ENCODE measurements around the gene COP1.
"Not testable (repeated sequence)": the region's sequence is repeated elsewhere in the genome, so short reads cannot be mapped to it uniquely, and the experiment has no call there.

The COP1 gene

DNA sequence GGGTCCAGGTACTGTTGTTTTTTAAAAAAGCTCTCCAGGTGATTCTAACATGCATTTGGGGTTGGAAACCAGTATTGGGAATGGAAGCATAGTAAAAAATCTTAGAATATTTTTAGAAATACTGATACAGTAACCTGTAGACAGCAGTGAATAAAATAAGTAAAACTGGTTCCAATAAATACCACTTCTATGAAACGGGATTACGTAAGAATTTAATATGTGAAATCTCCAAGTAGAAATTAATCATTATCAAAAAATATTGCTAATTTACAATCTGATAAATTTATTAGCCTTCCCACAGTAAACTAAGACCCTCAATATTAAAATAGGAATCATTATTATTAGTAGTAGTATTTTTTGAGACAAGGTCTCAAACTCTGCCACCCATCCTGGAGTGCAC, 177.5 kb downstream of the COP1 start:
- no peak for DNase-seq

DNA sequence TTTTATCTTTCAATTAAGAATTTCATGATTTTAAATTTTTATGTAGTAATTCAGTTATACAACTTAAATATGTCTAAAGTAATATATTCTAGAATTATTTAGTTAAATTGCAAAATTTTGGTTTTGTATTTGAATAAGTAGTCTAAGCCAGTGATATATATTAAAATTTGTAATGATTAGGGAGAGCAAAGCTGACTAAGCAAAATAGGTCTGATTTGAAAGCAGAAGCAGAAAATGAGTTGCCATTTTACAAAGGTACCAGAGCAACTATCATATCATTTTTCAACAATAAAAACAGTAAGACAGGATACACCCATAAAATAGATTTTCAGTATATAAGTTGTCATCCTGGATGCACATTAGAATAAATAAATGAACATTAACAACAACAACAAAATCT, 177.9 kb downstream of the COP1 start:
- DNase-seq, result no peak

DNA sequence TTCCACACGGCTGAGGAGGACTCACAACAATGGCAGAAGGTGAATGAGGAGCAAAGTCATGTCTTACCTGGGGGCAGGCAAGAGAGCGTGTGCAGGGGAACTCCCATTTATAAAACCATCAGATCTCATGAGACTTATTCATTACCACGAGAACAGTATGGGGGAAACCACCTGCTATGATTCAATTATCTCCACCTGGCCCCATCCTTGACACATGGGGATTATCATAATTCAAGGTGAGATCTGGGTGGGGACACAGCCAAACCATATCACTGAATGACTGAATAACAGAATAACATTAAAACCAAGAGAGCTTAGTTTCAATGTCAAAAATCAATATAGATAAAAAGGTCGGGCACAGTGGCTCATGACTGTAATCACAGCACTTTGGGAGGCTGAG, 179.2 kb downstream of the COP1 start:
- not testable (repeated sequence) for DNase-seq

DNA sequence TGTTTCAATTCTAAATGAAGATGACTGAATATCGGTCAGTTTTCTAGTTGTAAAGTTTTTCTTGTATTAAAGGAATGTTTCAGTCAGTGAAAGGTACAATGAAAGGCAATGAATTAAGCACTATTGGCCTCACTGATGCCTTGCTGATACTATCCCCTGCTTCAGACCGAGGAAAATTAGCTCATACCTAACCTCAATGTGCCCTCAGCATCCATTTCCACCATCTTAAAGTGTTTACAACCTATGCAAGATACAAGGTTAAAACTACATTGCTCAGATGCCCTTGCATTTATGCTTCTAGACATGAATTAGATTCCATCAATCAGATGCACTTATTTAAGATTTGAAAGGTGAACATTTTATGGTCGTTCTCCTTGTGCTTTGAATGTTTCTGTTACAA, 184.5 kb downstream of the COP1 start:
- DNase-seq, result no peak

DNA sequence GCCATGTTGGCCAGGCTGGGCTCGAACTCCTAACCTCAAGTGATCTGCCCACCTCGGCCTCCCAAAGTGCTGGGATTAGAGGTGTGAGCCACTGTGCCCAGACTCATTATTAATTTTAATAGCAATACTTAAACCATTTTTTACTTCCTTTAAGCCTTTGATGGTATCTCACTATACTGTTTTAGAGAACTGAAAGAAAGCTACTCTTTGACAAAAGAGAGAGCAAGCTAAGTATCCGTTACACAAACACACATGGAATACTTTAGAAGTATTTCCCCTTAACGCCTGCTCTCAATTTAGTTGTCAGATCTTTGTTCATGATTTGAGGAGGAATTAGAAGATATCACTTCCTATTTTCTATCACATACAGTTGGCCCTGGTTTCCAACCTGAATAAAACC, 189.4 kb downstream of the COP1 start:
- DNase-seq, result no peak

DNA sequence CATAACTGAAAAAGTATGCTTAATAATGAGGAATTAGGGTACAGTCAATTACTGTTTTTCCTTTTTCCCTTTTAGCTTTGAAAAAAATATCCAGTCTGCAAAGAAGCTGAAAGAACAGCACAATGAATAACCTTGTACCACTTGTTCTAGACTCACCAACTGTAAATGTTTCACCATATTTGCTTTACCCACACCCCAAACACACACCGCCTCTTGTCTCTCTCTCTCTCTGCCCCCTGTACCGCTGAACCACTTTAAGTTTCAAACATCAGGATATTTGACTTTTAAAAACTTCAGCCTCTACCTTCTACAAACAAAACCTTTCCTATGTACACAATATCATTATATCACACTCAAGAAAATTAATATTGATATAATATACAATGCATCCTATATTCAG, 197.1 kb downstream of the COP1 start:
- DNase-seq, result no peak

DNA sequence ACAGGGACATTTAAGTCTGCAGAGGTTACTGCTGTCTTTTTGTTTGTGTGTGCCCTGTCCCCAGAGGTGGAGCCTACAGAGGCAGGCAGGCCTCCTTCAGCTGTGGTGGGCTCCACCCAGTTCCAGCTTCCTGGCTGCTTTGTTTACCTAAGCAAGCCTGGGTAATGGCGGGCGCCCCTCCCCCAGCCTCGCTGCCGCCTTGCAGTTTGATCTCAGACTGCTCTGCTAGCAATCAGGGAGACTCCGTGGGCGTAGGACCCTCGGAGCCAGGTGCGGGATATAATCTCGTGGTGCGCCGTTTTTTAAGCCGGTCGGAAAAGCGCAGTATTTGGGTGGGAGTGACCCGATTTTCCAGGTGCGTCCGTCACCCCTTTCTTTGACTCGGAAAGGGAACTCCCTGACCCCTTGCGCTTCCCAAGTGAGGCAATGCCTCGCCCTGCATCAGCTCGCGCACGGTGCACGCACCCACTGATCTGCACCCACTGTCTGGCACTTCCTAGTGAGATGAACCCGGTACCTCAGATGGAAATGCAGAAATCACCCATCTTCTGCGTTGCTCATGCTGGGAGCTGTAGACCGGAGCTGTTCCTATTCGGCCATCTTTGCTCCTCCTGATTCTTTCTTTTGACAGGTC, 199.2 kb downstream of the COP1 start:
- DNase-seq, result not testable (repeated sequence)

DNA sequence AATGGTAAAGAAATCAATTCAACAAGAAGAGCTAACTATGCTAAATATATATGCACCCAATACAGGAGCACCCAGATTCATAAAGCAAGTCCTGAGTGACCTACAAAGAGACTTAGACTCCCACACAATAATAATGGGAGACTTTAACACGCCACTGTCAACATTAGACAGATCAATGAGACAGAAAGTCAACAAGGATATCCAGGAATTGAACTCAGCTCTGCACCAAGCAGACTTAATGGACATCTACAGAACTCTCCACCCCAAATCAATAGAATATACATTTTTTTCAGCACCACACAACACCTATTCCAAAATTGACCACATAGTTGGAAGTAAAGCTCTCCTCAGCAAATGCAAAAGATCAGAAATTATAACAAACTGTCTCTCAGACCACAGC, 212.4 kb downstream of the COP1 start:
- not testable (repeated sequence) for DNase-seq

DNA sequence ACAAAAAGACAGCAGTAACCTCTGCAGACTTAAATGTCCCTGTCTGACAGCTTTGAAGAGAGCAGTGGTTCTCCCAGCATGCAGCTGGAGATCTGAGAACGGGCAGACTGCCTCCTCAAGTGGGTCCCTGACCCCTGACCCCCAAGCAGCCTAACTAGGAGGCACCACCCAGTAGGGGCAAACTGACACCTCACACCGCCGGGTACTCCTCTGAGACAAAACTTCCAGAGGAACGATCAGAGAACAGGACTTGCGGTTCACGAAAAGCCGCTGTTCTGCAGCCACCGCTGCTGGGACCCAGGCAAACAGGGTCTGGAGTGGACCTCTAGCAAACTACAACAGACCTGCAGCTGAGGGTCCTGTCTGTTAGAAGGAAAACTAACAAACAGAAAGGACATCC, 214.3 kb downstream of the COP1 start:
- DNase-seq, result not testable (repeated sequence)

DNA sequence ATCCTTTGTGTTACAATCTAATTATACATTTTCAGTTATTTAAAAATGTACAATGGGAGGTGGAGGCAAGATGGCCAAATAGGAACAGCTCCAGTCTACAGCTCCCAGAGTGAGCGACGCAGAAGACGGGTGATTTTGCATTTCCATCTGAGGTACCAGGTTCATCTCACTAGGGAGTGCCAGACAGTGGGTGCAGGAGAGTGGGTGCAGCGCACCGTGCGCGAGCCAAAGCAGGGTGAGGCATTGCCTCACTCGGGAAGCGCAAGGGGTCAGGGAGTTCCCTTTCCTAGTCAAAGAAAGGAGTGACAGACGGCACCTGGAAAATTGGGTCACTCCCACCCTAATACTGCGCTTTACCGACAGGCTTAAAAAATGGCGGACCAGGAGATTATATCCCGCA, 214.9 kb downstream of the COP1 start:
- DNase-seq, result not testable (repeated sequence)

DNA sequence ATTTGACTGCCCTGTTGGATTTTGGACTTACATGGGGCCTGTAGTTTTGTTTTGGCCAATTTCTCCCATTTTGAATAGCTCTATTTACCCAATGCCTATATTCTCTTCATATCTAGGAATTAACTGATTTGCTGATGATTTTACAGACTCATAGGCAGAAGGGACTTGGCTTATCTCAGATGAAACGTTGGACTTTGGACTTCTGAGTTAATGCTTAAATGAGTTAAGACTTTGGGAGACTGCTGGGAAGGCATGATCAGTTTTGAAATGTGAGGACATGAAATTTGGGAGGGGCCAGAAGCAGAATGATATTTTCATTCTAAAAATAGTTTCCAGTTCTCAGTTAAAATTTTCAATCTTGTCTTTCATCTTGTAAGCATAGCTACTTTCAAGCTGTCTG, 222.3 kb downstream of the COP1 start:
- DNase-seq, result no peak

DNA sequence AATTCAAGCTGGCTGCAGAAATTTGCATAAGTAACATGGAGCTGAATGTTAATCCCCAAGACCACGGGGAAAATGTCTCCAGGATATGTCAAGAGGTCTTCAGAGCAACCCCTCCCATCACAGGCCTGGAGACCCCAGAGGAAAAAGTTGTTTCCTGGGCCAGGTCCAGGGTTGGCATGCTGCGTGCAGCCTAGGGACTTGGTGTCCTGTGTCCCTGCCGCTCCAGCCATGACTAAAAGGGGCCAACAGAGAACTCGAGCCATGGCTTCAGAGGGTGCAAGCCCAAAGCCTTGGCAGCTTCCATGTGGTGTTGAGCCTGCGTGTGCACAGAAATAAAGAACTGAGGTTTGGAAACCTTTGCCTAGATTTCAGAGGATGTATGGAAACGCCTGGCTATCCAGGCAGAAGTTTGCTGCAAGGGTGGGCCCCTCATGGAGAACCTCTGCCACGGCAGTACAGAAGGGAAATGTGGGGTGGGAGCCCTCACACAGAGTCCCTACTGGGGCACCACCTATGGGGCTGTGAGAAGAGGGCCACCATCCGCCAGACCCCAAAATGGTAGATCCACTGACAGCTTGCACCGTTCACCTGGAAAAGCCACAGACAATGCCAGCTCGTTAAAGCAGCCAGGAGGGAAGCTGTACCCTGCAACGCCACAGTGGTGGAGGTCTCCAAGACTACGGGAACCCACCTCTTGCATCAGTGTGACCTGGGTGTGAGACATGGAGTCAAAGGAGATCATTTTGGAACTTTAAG, 222.9 kb downstream of the COP1 start:
- no peak for DNase-seq

DNA sequence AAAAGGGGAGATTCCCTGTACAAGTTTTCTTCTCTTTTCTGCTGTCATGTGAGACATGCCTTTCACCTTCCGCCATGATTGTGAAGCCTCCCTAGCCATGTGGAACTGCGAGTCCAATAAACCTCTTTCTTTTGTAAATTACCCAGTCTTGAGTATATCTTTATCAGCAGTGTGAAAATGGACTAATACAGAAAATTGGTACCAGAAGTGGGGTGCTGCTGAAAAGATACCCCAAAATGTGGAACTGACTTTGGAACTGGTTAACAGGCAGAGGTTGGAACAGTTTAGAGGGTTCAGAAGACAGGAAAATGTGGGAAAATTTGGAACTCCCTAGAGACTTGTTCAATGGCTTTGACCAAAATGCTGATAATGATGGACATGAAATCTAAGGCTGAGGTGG, 223.7 kb downstream of the COP1 start:
- DNase-seq, result not testable (repeated sequence)

DNA sequence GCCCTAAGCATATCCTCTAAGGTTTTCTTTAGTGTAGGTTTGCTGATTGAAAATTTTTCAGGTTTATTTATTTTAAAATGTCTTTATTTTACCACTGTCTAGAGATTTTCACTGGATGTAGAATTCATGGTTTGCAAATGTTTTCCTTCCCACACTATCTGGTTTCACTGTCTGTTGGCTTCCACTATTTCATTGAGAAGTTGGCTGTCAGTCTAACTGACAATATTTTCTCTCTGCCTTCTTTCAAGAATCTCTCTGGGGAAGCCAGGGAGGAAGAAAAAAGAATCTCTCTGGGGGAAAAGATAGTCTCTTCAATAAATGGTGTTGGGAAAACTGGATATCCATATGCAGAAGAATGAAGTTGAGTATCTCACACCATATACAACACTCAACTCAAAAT, 226.0 kb downstream of the COP1 start:
- no peak for DNase-seq

DNA sequence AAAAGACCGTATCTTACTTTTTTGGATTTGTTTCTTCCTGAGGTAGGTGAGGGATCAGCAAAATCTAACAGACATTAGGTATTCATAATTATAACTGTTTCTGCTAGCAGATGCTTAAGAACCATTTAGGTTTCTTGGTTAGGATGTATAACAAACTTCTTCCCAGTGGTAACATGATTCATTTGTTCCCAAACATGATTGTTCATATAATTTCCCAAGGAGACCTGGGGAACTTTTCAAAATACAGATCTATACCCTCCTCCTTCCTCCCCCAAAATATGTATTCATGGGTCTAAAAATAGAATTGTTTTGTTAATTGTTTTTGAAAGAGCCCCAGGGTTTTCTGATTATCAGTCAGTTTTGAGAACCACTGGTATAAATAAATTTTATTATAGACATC, 228.2 kb downstream of the COP1 start:
- DNase-seq, result no peak

DNA sequence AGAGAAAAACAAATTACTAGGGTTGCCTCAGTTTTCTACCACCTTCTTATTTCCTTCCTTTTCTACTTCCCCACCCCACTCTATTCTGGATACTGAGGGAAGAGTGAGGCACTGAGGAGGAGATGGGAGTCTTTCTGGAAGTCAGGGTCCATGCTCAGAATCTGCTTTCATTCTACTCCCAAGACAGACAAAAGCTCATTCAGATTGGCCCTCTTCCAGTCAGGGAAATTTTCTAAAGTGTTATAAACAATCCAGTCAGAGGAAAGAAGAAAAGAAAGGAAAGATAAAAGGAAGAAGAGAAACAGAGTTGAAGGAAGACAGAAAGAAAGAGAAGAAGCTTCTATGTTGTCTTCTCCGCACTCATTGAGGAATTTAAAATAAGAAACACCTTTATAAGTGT, 228.6 kb downstream of the COP1 start:
- no peak for DNase-seq

DNA sequence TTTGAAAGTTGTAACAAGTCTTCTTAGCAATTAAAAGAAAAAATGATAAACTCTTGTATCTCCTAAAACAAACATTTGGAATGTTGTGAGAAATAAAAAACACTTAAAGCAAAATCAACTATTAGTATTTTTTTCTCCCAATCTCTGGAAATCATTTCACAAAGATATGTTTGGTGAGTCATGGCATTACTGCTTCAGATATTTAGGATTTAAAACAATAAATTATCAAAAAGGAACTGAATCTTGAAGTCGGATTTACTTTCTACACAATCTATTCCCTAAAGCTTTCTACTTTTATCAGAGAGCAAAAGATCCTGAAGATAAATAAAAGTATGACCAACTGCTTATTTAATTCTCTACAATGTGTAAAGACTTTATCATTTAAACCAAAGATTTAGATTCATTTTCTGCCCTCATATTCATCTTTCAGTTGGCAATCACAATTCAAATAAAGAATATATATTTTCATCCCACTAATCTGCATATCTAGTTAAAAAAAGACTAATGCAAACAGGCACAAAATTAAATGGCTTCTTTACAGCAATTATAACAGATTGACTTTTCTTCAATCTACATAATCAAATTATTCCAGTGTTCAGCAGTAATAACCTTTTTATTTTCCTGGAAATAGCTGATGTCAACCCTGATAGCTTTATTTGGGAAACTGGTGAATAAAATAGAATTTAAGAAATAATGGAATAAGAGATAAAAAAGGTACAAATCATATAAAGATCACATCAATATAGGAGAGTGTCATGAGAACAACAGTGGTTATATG, 230.0 kb downstream of the COP1 start:
- no peak for DNase-seq

DNA sequence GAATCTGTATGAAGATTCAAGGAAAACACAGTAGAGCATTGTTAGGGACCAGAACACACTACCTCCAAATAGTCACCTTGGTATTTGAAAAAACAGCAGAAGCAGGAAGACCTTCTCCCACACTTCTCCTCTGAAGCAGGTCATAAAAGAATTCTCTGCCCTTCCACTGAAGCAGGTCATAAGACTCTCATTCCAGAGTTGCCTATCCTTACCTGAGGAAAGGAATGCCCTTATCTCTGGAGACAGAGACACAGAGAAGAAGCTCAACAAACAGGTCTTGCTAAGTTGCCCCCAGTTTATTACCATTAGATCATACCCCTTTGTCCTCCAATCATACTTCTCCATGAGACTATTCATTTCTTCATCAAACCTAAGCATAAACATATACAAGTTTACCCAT, 237.9 kb downstream of the COP1 start:
- DNase-seq, result no peak

DNA sequence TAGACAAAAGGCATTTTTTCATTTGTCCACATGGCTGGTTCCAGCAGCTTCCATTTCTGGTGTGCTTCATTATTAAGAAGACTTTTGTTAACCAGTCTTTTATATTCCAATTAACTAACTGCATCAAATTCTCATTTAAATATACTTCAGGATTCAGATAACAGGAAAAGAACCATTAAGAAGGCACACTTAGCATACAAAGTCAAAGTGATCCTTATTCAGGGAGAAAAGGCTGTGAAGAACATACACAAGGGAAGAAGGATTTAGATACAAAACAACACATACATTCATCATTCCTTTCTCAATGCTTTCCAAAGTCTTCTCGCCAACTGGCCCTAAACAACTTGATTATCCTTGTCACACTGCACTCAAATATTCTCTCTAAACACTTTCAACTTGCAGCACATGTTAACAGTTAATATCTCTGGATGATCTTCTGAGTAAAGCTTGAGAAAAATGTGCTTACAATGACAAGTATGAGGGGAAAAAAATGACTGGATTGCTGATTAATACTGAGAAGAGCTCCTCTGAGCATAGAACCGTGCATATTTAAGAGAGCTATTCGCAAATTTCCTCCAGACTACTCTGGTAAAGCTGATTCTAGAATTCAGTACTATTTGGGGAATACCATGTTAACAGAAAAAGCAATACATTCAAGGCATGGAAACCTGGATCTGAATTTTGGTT, 238.5 kb downstream of the COP1 start:
- DNase-seq, result no peak

DNA sequence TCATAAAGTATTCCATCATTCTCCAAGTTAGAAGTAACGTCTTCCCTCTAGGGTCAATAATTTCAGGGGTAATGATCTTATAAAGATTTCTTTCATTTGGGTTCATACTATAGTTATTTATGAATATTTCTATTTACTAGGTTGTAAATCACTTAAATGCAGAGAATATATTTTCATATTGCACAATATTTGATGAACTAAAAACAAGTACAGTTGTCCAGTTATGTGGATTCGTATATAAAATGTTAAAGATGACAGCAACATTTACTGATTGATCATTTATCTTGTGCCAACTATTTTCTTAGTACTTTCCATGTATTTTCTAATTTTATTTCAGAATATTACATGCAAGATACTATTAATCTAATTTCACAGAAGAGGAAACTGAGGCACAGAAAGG, 243.3 kb downstream of the COP1 start:
- DNase-seq, result no peak

DNA sequence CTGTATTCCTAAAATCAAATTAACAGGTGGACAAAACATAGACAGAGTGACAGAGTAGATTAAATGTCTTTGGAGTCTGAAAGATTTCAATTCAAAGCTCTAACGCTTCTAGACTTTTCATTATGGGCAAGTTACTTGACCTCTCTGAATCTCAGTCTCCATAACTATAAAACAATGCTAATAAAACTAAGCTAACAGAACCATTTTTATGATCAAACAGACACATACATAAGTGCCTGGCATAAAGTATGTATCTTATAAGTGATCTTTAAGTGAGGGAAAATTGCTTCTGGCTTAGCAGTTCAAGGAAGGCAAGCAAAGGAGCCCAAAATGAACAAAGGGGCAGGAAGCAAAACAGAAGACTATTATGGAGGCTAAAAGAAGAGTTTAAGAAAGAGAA, 246.9 kb downstream of the COP1 start:
- no peak for DNase-seq

DNA sequence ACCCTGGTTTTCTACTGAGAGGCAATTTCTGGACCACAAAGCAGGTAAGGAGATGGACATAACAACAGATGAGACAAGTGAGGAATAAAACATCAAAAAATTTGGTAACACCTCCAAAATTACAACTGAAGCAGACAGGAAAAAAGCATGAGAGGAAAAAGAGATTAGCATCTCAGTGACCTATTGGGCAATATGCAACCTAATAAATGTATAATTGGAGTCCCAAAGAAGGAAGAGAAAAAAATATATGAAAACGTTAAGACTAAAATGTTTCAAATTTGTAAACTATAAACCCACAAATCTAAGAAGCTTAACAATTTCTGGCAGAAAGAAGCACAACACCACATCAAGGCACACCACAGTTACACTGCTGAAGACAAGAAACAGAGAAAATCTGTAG, 255.5 kb downstream of the COP1 start:
- no peak for DNase-seq

DNA sequence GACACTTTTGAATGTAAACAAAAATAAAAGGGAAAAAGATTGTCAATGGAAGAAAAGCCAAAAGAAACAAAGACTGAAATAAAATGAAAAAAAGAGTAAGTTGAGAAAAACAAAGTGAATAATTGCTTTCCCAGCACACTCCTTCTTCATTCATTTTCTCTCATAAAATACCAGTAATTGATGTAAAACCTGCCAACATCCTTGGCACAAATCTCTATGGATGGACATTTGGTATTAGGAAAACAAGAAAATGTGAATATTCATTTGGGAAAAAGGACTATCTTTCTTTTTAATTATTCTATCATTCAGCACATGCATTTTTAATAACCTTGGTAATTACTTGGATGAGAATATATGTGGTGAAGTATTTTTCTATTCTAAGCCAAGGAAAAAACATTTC, 259.3 kb downstream of the COP1 start:
- no peak for DNase-seq

DNA sequence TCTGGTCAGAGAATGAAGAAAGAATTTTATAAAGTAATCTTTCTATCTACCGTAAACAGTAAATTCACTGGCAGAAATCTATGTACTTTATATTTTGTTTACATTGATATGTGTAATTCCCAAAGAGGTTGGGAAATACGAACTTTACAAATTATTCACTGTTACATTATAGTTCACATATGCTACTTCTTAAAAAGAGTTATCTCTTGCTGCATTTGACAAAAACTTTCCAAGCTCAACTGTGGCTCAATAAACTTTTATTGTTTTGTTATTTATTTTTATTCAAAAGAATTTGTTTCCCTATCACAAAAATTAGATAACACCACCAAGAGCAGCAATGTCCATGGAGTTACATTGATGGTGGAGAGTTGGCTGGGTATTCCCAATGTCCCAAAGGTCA, 262.5 kb downstream of the COP1 start:
- DNase-seq, result no peak

Data from Kasumi-1 (cell line).